HG02840 (cell line): ENCODE results near the gene KCNQ2.

Source experiments
- ATAC-seq: cut with Tn5 transposase; IDR thresholded peaks from one replicate; pipeline ENCODE4 v1.9.1; 2021; ENCODE audit warnings: mild to moderate bottlenecking, moderate library complexity, moderate number of reproducible peaks; ENCODE audit not compliant: unreplicated experiment, low FRiP score

The KCNQ2 gene

GRCh38 chr20:63350597-63351325, 121.7 kb downstream of the KCNQ2 start:
- ATAC-seq, result no peak
